ENCODE results near the gene COL16A1.

The COL16A1 gene

DNA sequence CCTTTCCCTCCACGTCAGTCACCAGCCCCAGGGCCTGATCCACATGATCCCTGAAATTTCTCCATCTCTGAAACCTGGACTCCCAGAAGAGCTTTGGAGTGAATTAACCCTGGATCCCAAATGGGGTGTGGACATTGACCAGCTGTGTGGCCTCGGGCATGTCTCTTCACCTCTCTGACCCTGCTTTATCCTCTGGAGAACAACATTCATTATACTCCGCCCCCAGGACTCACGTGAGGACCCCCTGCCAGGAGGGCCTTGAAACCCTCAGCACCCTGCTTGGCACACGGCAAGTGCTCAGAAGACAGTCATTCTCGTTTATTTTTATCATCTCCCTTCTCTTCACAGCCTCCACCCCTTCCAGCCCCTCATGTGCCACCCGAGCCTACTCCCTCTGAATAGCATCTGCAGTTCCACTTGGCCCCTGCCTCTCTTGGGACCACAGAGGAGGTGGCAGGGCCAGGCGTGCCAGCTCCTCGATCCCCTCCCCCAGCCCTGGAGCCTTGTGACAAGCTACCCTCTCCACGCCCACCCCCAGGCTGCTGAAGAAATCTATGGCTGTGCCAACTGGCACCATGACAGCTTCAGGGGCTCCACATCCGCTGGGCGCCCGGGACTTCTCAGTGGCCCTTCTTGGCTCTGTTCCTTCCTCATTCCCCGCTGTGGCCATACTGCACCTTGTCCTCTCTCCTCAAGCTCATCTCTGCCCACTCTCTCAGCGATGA is 42.3 kb upstream of the COL16A1 start:
- no peak overlapping the region for H2AFZ ChIP-seq (ENCODE audit: low read length, unreplicated experiment)

DNA sequence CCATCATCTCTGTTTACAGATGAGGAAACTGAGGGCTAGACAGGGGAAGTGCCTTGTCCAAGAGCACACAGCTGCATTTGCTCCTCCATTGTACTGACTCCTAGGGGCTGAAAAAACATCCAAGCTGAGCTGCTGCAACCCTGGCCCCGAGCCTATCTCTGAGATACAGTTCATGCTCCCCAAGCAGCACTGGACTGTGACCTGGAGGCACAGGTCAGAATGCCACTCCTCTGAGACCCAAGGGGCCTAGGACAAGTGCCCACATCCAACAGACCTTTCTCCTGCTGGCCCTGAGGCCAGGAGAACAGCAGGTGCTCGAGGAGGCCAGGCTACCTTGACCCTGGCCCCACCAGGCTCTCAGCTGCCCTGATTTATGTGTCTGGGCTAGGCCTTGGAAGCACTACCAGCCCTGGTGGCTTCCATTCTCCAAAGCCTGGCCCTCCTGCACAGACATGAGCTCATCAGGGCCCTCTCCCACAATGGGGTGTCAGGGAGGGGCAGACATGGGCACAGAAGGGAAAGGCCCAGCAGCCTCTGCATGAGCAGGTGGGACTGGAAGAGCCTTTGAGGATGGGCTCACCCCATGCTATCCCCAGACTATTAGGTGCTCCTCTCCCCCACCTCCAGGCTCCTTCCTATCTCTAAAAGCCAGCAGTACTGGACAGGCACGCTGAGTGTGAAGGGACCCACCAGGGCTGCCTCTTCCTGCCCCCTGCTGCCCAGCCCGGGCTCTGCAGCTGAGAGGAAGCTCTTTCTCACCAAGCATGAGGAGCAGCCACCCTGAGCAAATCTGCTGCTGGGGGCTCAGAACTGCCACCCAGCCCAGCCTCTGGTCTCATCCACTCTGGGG is 41.5 kb upstream of the COL16A1 start:
- H3K27ac ChIP-seq (ENCODE audit: low read depth, low read length), result no peak overlapping the region
- H3K4me3 ChIP-seq (ENCODE audit: low read depth, low read length), result no peak overlapping the region
- H3K79me2 ChIP-seq (ENCODE audit: control insufficient read depth, insufficient read depth, low read length, unreplicated experiment), result no peaks in the 10 kb centered on the region
- H3K27me3 ChIP-seq (ENCODE audit: insufficient read depth, low read length), result no peaks in the 10 kb centered on the region
- no peak overlapping the region for H2AFZ ChIP-seq (ENCODE audit: low read length, unreplicated experiment)
- H3K36me3 ChIP-seq (ENCODE audit: insufficient read depth, low read length), result no peaks in the 10 kb centered on the region
- peaks cover 7% of the 10 kb centered on the region for H3K4me1 ChIP-seq (ENCODE audit: control insufficient read depth, insufficient read depth, low read length, unreplicated experiment)

More for the DNA sequence above, 42.3 kb upstream of the COL16A1 start:
- Histone ChIP-seq H3K36me3 (ENCODE audit: insufficient read depth, low read length) (no peaks in the 10 kb centered on the region), H3K79me2 (ENCODE audit: control insufficient read depth, insufficient read depth, low read length, unreplicated experiment) (no peaks in the 10 kb centered on the region), H3K27ac (ENCODE audit: low read depth, low read length) (no peak overlapping the region), H3K4me3 (ENCODE audit: low read depth, low read length) (no peak overlapping the region), H3K27me3 (ENCODE audit: insufficient read depth, low read length) (no peaks in the 10 kb centered on the region), H3K4me1 (ENCODE audit: control insufficient read depth, insufficient read depth, low read length, unreplicated experiment) (peaks cover 15% of the 10 kb centered on the region)

DNA sequence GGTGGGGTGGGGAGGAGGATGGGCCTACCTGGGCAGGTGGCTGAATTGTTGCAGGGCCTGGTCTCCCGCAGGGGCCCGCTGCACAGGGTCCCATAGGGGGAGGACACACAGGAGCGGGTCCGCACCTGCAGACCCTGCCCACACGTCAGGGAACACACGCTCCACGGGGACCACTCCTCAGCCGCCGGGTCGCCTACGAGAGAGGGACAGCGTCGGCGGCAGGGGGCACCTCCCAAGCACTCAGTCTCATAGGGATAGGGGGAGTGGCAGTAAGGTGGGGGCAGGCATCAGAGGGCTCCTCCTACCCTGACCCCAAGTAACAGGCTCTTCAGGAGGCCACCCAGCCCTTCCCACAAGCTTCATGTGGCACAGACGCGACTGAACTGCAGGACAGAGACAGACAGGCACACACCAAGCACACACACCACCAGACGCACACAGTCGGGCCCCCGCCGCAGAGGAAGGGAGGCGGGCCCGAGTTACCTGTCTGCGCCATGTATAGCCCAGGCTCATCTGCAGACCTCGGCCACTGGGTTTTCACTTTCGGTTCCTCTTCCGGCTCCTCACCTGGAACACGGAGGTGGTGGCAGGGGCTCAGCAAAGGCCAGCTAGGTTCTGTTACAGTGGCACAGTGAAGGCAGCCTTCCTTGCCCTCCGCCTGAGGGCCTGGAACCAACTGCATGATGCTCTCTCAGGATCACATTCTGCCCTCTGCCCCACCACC is 40.5 kb upstream of the COL16A1 start:
- Histone ChIP-seq H3K27me3 (ENCODE audit: insufficient read depth, low read length) (no peaks in the 10 kb centered on the region), H3K27ac (ENCODE audit: low read depth, low read length) (no peak overlapping the region), H3K4me3 (ENCODE audit: low read depth, low read length) (no peak overlapping the region), H3K4me1 (ENCODE audit: control insufficient read depth, insufficient read depth, low read length, unreplicated experiment) (peaks cover 6% of the 10 kb centered on the region), H3K79me2 (ENCODE audit: control insufficient read depth, insufficient read depth, low read length, unreplicated experiment) (no peaks in the 10 kb centered on the region), H2AFZ (ENCODE audit: low read length, unreplicated experiment) (no peak overlapping the region), H3K36me3 (ENCODE audit: insufficient read depth, low read length) (no peaks in the 10 kb centered on the region)

DNA sequence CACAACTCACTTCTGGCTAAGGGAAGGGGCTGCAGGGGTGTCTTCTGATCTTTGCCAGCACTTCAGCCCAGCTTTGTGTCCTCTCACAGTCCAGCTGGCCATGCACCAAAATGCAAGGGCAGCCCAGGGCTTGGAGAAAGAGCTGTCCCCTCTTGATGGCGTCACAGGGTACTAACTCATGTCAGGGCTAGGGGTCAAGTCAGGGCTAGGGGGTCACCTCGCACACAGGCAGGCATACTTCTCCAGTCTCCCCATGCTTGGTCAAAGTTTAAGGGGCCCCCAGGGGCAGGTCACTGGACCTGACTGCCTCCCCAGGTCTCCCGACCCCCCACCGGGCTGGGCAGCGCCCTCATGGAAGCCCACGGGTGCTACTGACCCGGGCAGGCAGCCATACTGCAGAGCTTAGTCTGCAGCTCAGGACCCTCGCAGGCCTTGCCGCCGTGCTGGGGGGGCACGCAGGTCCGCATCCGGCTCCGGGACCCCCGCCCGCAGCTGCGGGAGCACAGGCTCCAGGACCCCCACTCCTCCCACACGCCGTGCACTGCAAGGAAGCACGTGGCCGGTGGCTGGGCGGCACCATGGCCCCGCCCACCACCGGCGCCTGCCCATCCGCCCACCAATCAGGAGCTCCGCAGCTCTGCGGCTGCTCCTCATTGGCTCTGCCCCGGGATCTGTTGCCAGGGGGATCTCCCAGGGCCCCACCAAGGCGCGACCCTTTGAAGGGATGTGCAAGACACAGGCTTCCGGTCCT is 38.8 kb upstream of the COL16A1 start:
- Histone ChIP-seq H3K27me3 (ENCODE audit: insufficient read depth, low read length) (no peaks in the 10 kb centered on the region), H3K79me2 (ENCODE audit: control insufficient read depth, insufficient read depth, low read length, unreplicated experiment) (no peaks in the 10 kb centered on the region), H2AFZ (ENCODE audit: low read length, unreplicated experiment) (no peak overlapping the region), H3K36me3 (ENCODE audit: insufficient read depth, low read length) (no peaks in the 10 kb centered on the region), H3K4me1 (ENCODE audit: control insufficient read depth, insufficient read depth, low read length, unreplicated experiment) (peaks cover 6% of the 10 kb centered on the region), H3K4me3 (ENCODE audit: low read depth, low read length) (no peak overlapping the region), H3K27ac (ENCODE audit: low read depth, low read length) (no peak overlapping the region)

DNA sequence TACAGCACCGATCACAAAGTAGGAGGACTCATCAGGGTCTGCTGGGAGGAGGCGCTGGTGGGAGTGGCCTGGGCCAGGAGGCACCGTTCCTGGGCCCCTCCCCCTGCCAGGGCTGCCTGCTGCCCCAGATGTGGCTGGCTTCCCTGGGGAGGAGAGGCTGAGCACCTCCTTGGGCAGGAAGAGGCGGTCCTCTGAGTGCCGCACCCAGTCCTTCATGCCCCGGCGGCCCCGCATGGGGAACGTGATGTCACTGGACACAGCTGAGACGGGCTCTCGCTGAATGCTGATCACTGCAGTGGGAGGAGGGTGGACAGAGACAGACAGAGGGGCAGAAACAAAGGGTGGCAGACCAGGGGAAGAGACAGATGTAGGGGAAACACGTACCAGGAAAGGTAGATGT is 35.5 kb upstream of the COL16A1 start:
- H2AFZ ChIP-seq (ENCODE audit: low read length, unreplicated experiment), result no peak overlapping the region
- no peaks in the 10 kb centered on the region for H3K27me3 ChIP-seq (ENCODE audit: insufficient read depth, low read length)
- H3K79me2 ChIP-seq (ENCODE audit: control insufficient read depth, insufficient read depth, low read length, unreplicated experiment), result no peaks in the 10 kb centered on the region
- no peak overlapping the region for H3K4me3 ChIP-seq (ENCODE audit: low read depth, low read length)
- no peaks in the 10 kb centered on the region for H3K4me1 ChIP-seq (ENCODE audit: control insufficient read depth, insufficient read depth, low read length, unreplicated experiment)
- no peak overlapping the region for H3K27ac ChIP-seq (ENCODE audit: low read depth, low read length)
- H3K36me3 ChIP-seq (ENCODE audit: insufficient read depth, low read length), result no peaks in the 10 kb centered on the region

DNA sequence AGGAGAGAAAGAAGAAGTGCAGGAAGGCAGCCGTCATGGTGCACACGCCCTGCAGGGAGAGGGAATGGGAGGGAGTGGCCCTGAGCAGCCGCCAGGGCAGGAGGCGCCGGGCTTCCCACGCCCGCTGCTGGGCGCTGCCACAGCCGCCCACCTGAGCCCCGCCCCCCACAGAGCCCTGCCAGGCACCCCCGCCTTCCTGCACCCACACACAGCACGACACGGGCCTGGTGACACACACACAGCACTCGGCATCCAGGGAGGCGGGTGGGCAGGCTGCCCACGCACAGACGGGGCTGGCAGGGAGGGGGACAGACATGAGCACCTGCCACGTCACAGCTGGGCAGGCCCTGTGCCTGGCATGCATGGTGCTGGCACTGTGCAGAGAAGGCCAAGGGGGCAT is 32.9 kb upstream of the COL16A1 start:
- Histone ChIP-seq H2AFZ (ENCODE audit: low read length, unreplicated experiment) (no peak overlapping the region), H3K27ac (ENCODE audit: low read depth, low read length) (no peak overlapping the region), H3K4me1 (ENCODE audit: control insufficient read depth, insufficient read depth, low read length, unreplicated experiment) (no peaks in the 10 kb centered on the region), H3K4me3 (ENCODE audit: low read depth, low read length) (no peak overlapping the region), H3K27me3 (ENCODE audit: insufficient read depth, low read length) (no peaks in the 10 kb centered on the region), H3K79me2 (ENCODE audit: control insufficient read depth, insufficient read depth, low read length, unreplicated experiment) (no peaks in the 10 kb centered on the region), H3K36me3 (ENCODE audit: insufficient read depth, low read length) (no peaks in the 10 kb centered on the region)

DNA sequence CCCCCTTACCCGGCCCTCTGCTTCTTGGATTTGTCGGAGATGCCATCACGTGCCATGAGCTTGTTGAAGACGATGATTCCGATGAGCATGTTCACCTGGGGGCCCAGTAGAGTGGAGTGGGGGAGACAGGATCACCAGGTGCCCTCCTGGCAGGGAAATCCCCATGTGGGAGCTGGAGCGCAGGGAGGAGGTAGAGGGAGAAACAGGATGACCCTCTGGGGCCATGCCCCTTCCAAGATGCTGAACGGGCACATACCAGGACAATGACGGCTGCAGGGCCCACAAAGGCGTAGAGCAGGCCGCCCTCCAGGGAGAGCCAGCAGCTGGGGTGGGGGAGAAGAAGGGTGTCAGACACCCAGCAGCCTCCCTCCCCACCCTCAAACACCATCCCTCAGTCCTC is 31.8 kb upstream of the COL16A1 start:
- H3K4me3 ChIP-seq (ENCODE audit: low read depth, low read length), result no peak overlapping the region
- no peaks in the 10 kb centered on the region for H3K4me1 ChIP-seq (ENCODE audit: control insufficient read depth, insufficient read depth, low read length, unreplicated experiment)
- H3K27me3 ChIP-seq (ENCODE audit: insufficient read depth, low read length), result no peaks in the 10 kb centered on the region
- H3K27ac ChIP-seq (ENCODE audit: low read depth, low read length), result no peak overlapping the region
- H2AFZ ChIP-seq (ENCODE audit: low read length, unreplicated experiment), result no peak overlapping the region
- no peaks in the 10 kb centered on the region for H3K36me3 ChIP-seq (ENCODE audit: insufficient read depth, low read length)
- no peaks in the 10 kb centered on the region for H3K79me2 ChIP-seq (ENCODE audit: control insufficient read depth, insufficient read depth, low read length, unreplicated experiment)

DNA sequence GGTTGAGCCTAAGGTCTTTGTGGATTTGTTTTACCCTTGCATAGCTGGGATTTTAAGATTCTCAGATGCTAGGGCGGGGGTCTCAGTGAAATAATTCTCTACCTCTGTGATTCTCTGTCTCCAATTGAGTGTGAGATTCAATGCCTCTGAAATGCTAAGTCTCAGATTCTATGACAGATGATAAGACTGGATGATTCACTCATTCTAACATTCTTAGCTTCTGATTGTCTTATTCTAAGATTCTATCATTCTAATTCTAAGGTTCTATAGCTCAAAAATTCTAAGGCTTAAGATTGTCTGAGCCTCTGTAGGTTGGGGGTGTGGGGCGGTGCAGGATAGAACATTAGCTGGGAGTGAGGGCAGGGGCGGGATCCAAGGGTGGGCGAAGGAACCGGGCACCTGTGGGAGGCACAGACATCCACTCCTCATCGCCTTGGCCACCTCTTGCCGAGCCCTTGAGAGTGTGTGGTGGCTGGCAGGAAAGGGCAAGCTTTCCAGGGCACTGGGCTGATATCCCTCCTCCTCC is 30.8 kb upstream of the COL16A1 start:
- H2AFZ ChIP-seq (ENCODE audit: low read length, unreplicated experiment), result no peak overlapping the region
- H3K36me3 ChIP-seq (ENCODE audit: insufficient read depth, low read length), result no peaks in the 10 kb centered on the region
- no peak overlapping the region for H3K4me3 ChIP-seq (ENCODE audit: low read depth, low read length)
- no peaks in the 10 kb centered on the region for H3K79me2 ChIP-seq (ENCODE audit: control insufficient read depth, insufficient read depth, low read length, unreplicated experiment)
- H3K27me3 ChIP-seq (ENCODE audit: insufficient read depth, low read length), result no peaks in the 10 kb centered on the region
- H3K27ac ChIP-seq (ENCODE audit: low read depth, low read length), result no peak overlapping the region
- no peaks in the 10 kb centered on the region for H3K4me1 ChIP-seq (ENCODE audit: control insufficient read depth, insufficient read depth, low read length, unreplicated experiment)

DNA sequence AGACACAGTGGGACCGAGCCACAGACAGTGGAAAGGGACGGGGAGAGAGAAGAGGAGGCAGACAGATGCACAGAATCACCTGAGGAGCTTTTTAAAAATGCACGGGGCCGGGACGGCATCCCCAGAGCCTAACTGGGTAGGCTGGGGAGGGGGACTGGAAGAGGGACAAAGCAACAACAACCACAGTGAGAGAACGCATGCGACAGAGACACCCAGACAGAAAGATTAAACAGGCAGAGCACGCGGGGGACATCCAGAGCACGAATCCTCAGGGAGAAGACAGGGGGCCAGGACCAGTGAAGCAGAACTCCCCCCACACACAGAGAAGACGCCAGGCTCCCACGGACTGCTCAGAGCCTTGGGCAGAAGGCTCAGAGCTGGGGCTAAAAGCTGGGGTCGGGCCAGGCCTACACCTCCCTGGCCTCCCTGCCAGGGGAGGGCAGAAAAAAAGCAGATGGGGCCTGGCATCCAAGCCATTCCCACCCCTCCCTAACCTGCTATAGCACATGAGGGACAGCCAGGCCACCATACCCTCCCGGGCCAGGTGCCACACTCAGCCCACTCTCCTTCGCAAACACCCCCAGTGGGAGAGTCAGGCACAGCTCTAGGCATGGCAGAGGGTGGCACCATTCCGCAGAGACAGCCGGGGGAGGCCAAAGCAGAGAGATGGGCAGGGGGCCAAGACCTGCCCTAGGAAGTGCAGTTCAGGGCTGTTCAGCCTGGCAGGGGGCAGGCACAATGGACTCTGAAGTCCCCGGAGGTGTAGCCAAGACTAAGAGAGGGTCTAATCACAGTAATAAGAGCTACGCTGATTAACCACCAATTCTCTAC is 29.8 kb upstream of the COL16A1 start:
- Histone ChIP-seq H3K27me3 (ENCODE audit: insufficient read depth, low read length) (no peaks in the 10 kb centered on the region), H3K4me1 (ENCODE audit: control insufficient read depth, insufficient read depth, low read length, unreplicated experiment) (no peaks in the 10 kb centered on the region), H3K4me3 (ENCODE audit: low read depth, low read length) (no peak overlapping the region), H3K27ac (ENCODE audit: low read depth, low read length) (no peak overlapping the region), H3K79me2 (ENCODE audit: control insufficient read depth, insufficient read depth, low read length, unreplicated experiment) (no peaks in the 10 kb centered on the region), H2AFZ (ENCODE audit: low read length, unreplicated experiment) (no peak overlapping the region), H3K36me3 (ENCODE audit: insufficient read depth, low read length) (no peaks in the 10 kb centered on the region)

Data from ACC112 (cell line).